Limb (tissue), 2 donors: ENCODE data around the gene PRR7.
"Not testable (repeated sequence)": the region's sequence is repeated elsewhere in the genome, so short reads cannot be mapped to it uniquely, and the experiment has no call there.

ENCODE experiments used
- DNase-seq, 2 donors: peaks; one replicate each; pipeline ENCODE4 v3.0.0-alpha.2; 2016; ENCODE audit errors: extremely low spot score in 2 of 2

Gene PRR7

GRCh38 chr5:177446200-177447065 is at the start of gene PRR7:
Gene PRR7, plus strand, starts transcription at chr5:177446814. Its CDS starts 8,254 bp downstream, at chr5:177455068.
- DNase-seq, result peak; percentile 67 to 86

DNA sequence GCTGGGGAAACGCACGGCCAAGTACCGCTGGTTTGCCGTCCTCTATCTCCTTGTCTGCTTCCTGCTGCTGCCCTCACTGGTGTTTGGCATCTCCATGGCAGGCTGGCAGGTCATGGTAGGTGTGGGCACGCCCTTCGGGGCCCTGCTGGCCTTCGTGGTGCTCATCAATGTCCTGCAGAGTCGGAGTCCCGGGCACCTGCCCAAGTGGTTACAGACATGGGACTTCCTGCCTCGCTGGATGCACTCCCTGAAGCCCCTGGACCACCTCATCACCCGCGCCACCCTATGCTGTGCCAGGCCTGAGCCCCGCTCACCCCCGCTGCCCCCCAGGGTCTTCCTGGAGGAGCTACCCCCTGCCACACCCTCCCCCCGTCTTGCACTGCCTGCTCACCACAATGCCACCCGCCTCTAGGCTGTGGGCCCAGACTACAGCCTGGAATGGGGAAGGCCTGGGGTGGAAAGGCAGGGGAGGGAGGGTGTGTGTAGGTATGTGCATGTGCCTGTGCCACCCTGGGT is 48.7 kb upstream of the PRR7 start:
- DNase-seq, result no peak

GRCh38 chr5:177399997-177400868 is 46.4 kb upstream of the PRR7 start, which contains the start of gene PFN3:
Gene PFN3, minus strand, starts transcription at chr5:177400661. Its CDS starts 85 bp downstream, at chr5:177400576.
- DNase-seq, result peak; percentile 6 to 85

DNA sequence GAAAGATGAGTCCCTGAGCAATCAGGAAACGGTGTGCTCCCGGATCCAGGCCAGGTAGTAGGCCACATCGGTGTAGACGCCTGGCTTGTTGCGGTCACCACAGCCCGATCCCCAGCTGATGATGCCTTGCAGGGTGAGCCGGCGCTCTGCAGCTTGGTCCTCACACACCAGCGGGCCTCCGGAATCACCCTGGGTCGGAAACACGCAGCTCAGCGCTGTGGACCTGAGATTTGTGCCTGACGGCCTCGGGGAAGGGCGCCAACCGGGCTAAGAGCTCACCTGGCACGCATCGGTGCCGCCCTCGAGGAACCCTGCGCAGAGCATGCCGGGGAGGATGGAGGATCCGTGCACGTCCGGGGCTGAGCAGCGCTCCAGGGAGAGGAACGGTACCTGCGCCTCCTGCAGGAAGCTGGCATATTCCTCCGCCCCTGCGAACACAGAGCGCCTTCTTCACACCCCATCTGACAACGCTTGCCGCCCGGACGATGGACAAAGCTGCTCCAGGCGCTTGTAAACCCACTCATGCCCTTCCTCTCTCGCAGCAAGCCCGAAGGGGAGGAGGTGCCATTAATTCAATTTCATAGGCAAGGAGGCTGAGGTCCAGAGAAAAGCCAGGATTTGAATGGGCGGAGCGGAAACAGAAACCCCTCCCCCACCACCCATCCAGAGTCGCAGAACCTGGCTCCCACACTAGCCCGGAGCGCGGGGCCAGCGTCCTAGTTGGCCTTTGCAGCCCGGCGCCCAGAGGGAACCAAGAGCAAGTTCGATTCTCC is 44.2 kb upstream of the PRR7 start:
- DNase-seq, result peak in 1 of 2 donors; percentile 74

- no peak for DNase-seq
Observed at GRCh38 chr5:177403102-177403791, 43.4 kb upstream of the PRR7 start.

DNA sequence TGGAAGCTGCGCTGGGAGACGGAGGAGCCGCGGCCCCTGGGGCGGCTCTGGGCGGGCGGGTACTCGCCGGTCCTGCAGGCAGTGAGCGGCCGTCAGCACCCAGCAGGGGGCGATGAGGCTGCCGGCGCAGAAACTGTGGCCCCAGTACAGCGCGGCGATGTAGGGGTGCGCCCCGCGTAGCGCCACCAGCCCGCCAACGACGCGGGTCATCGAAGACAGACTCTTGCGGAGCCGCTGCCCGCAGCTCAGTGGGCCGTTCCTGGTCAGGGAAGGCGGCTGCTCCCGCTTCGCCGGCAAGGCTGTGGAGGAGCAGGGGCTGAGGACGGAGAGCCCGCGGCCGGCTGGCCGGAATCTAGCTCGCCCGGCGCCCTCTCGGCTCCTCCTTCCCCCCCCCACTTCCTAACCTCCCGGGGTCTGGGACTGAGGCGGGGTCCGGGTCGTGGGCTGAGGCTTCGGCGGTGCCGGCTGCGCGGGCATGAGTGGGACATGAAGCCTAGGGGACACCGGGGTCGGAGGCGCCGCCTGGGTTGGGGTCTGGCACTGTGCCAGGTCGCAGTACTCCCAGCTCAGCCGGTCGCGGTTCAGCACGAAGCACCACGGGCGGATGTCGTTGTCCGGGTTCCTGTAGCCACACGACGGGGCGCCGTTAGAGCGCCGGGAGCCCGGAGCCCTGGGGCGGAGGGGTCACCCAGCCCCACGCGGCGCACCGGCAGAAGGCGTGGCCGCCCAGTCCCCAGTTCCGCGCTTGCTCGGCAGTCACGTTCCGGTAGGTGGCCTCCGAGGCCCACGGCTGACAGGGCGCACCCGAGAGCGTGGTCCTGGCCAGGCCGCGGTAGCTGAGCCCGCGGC is 42.6 kb upstream of the PRR7 start:
- peak; percentile 74 to 83 for DNase-seq

DNA sequence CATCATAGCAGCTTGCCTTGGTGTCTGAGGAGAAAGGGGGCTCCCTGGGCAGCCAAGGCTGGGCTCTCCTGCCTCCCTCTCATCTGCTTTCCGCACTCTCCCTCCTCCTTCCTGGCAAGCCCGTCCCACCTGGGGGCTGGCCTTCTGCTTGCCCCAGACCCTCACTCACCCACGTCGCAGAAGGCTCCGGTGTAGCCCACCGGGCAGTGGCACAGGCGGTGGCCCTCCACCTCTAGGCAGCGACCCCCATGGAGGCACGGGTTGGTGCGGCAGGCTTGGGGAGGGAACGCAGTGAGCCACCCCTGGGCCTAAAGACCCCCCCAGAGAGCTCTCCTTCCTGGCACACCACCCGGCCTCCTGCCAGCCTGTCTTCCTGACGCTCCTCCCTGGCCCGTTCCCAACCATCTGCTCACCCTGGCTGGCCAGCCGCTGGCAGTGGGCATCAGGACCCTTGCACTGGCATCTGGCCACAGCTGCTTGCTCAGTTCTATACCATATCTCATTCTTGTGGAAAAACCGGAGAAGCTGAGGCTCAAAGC is 41.9 kb upstream of the PRR7 start:
- no peak for DNase-seq

- no peak for DNase-seq
Observed at GRCh38 chr5:177405312-177405711, 41.3 kb upstream of the PRR7 start.

GRCh38 chr5:177405805-177406204 is 40.8 kb upstream of the PRR7 start:
- DNase-seq, result no peak

GRCh38 chr5:177409043-177409801 is 37.4 kb upstream of the PRR7 start, which contains the start of gene F12:
Gene F12, minus strand, starts transcription at chr5:177409564. Its CDS starts 37 bp downstream, at chr5:177409527.
- no peak for DNase-seq

DNA sequence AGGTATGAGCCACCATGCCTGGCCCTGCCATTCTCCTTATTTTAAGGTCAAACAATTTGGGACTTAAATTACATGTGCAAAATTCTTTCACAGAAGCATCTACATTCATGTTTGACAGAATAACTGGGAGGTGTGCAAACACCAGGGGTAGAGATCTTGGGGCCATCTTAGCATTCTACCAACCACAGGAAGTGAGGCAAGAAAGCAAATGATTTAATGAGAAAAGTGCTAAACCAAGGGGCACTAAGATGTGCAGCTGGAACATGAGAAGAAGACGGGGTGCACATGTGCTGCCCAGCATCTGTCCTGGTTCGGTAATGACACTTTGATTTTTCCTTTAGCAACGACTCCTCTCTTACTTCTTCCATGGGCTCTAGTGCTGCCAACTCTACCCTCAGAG is 36.0 kb upstream of the PRR7 start:
- no peak for DNase-seq

GRCh38 chr5:177412603-177413233 is 33.9 kb upstream of the PRR7 start:
- DNase-seq, result no peak

GRCh38 chr5:177414481-177414880 is 32.1 kb upstream of the PRR7 start:
- no peak for DNase-seq

GRCh38 chr5:177417081-177417480 is 29.5 kb upstream of the PRR7 start:
- not testable (repeated sequence) for DNase-seq

DNA sequence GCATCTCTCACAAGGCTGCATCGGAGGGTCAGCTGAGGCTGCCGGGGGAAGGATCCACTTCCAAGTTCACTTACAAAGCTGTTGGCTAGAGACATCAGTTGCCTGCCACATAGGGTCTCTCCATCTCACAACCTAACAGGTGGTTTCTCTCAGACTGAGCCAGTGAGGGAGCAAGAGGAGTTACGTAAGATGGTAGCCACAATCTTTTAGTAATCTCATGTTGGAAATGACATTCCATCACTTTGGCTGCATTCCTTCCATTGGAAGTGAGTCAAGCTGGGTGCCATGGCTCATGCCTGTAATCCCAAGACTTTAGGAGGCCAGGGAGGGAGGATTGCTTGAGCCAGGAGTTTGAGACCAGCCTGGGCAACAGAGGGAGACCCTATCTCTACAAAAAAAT is 27.6 kb upstream of the PRR7 start:
- DNase-seq, result no peak

DNA sequence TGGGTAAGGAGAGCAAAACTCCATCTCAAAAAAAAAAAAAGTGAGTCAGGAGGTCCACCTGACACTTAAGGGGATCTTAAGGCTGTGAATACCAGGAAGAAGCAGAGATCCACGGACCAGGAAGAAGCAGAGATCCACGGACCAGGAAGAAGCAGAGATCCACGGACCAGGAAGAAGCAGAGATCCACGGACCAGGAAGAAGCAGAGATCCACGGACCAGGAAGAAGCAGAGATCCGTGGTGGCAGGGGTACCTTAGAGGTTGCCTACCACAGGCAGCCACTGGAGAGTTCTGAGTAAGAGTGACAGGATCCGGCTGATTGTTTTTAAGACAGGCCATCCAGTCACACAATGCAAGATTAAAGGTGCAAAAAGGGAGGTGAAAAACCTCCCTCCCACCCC is 26.1 kb upstream of the PRR7 start:
- DNase-seq, result not testable (repeated sequence)

GRCh38 chr5:177421062-177421798 is 25.4 kb upstream of the PRR7 start:
- no peak for DNase-seq
